Activated CD8-positive, alpha-beta memory T cell treated with anti-CD3 and anti-CD28 coated beads for 4 hours (primary cell): ENCODE measurements around the gene LRRFIP2.
"Not testable (repeated sequence)": the region's sequence is repeated elsewhere in the genome, so short reads cannot be mapped to it uniquely, and the experiment has no call there.

Experiments
- DNase-seq, 2 donors: peaks; one replicate each; pipeline ENCODE4 v3.0.0-alpha.2; 2020; ENCODE audit warnings: low read depth in 2 of 2

The LRRFIP2 gene

GRCh38 chr3:37143821-37144220 lies 30.6 kb downstream of the LRRFIP2 start:
- no peak for DNase-seq

- DNase-seq, result no peak
Measured at GRCh38 chr3:37141676-37142075, 32.7 kb downstream of the LRRFIP2 start.

DNA sequence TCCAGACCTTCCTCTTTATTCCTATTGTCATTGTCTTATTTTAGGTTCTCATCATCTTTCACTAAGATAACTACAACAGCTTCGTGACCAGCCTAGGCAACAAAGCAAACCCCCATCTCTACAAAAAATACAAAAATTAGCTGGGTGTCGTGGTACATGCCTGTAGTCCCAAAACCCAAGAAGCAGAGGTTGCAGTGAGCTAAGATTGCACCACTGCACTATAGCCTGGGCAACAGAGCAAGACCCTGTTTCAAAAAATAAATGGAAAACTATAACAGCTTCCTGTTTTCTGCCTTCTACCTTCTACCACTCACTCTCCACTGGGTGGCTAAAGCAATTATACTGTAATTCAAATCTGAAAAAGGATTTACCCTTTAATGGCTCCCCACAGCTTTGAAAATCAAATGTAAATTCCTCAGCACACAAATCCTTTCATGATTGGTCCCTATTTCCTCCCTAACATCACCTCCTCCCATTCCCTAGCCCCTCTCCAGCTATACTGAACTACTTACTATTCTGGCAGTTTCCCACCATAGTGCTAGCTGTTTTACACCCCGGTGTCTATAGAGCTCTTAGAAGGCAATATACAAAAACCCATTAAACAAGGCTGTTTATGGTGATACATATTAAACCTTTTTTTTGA lies 33.4 kb downstream of the LRRFIP2 start:
- DNase-seq, result no peak

DNA sequence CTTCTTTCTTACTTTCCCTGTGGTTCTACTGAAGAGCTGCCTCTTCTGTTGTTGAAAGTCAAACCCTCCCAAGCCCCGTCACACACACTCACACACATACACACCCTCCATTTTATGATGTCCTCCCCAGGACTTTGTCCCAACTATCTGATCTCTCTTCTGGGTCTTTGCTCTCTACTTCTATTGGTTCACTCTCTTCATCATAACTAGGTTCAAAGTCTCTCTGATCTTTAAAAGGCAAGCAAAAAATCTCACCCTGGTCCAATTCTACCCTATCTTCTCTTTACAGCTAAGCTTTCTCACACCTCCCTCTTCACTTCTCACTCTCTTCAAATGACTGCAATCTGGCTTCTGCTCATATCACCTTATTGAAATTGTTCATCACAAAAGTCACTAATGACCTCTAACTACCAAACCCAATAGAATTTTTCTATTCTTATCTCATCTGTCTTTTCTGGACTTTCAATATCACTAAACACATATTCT lies 34.8 kb downstream of the LRRFIP2 start:
- DNase-seq, result no peak

GRCh38 chr3:37138816-37139215 lies 35.6 kb downstream of the LRRFIP2 start:
- DNase-seq, result no peak

GRCh38 chr3:37137516-37137915 lies 36.9 kb downstream of the LRRFIP2 start:
- no peak for DNase-seq

- DNase-seq, result no peak
Measured at GRCh38 chr3:37136067-37136466, 38.3 kb downstream of the LRRFIP2 start.

DNA sequence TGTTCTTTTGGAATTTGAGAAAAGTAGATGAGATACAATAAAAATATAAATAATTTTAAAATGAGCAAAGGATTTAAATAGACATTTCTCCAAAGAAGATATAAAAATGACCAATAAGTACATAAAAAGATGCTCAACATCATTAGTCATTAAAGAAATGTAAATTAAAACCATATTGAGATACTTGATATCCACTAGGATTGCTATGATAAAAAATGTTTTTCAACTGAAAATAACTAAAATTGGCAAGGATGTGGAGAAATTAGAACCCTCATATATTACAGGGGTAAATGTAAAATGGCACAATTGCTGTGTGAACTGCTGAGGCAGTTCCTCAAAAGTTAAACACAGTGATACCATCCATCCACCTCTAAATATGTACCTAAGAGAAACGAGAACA lies 38.8 kb downstream of the LRRFIP2 start:
- no peak for DNase-seq

GRCh38 chr3:37132334-37132733 lies 42.0 kb downstream of the LRRFIP2 start:
- no peak for DNase-seq

- no peak for DNase-seq
Measured at GRCh38 chr3:37131860-37132144, 42.6 kb downstream of the LRRFIP2 start.

DNA sequence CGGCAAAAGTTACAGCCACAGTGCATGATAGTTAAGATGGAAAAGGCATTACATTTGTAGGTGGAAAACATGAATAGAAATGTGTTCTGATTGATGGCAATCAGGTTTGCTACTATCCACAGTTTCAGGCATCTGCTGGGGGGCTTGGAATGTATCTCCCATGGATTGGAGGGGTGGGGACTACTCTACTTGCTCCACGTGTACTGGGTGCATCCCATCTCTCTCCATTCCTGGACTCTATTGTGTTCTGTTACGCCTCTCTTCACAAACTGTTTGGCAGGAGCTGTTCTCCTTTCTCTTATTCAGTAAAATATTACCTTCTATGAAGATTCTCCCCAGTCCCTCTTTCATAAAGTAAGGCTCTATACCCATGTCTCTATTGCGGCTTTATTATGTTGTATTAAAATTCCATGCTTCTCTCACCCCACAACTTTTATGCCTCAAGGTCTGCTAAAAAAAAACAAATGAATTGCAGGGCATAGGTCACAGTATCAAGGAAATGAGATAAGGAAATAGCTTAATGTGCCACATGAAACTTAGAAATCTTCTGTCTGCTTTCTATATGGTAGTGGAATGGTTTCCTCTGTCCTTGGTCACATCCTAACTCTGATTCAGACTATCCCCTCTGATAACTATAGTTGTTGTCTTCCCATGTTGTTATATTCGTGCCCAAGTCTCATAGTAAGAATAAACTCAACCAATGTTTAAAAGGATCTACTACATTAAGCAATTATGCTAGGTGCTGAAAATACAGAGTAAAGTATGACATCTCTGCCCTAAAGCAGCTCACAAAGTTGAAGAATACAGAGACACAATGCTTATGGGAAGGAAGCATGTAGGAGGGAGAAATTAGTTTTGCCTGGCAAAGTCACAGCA lies 43.2 kb downstream of the LRRFIP2 start:
- DNase-seq, result no peak

DNA sequence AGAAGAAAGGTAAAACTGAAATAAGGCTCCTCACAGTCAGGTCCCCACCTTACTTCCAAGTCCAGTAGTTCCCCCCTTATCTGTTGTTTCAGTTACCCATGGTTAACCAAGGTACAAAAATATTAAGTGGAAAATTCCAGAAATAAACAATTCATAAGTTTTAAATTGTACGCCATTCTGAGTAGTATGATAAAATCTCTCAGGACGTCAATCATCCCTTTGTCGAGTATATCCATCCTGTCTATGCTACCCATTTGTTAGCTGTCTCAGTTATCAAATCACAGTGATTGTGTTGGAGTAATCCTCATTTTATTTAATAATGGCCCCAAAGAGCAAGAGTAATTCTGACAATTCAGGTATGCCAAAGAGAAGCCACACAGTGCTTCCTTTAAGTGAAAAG lies 43.9 kb downstream of the LRRFIP2 start:
- DNase-seq, result no peak

DNA sequence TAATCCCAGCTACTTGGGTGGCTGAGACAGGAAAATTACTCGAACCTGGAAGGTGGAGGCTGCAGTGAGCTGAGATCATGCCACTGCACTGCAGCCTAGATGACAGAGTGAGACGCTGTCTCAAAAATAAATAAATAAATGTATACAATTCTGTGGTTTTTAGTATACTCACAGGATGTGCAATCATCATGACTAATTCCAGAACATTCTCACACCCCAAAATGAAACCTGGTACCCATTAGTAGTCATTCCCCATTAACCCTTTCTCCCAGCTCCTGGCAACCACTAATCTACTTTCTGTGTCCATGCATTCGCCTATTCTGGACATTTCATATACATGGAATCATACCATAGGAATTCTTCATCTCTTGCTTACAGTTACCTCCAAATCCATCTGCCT lies 44.5 kb downstream of the LRRFIP2 start:
- no peak for DNase-seq

GRCh38 chr3:37127340-37127739 lies 47.0 kb downstream of the LRRFIP2 start:
- DNase-seq, result no peak

DNA sequence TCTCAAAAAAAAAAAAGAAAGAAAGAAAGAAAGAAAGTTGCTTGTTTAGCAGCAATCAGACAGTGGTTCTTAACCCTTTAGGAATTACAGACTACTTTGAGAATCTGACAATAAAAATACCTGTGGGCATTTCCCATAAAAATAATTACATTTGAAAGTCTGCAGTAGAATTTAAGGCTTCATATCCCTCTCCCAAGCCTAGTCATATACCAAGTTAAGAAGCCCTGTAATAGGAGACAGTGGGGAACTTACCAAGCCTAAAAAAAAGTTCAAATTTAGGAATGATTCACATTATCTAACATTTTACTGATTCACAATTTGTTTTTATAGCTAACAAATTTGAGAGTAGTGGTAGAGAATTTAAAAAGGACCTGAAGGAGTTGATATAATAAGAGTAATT lies 47.5 kb downstream of the LRRFIP2 start:
- no peak for DNase-seq

- no peak for DNase-seq
Measured at GRCh38 chr3:37125195-37126073, 48.9 kb downstream of the LRRFIP2 start.

- no peak for DNase-seq
Measured at GRCh38 chr3:37124435-37124834, 49.9 kb downstream of the LRRFIP2 start.

DNA sequence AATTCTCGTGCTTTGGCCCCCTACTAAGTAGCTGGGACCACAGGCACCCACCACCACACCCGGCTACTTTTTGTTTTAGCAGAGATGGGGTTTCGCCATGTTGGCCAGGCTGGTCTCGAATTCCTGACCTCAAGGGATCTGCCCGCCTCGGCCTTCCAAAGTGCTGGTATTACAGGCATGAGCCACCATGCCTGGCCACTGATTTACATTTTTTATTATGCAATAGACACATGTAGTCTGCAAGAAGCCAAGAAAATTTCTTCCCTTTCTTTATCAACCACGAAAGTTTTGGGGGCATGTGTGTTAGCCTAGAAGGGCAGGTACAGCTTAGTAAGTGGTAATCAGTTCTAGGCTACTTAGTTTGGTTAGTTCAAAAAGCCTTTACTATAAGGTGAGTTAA lies 51.1 kb downstream of the LRRFIP2 start:
- DNase-seq, result no peak

DNA sequence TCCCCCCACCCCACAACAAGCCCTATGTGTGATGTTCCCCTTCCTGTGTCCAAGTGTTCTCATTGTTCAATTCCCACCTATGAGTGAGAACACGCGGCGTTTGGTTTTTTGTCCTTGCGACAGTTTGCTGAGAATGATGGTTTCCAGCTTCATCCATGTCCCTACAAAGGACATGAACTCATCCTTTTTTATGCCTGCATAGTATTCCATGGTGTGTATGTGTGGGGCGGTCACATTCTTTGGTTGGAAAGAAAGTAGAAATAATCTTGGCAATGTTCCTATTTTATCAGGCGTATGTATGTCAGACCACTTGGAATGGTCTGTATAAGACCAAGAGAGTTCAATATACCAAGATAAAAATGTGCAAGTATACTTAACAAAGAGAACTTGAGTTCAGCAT lies 52.3 kb downstream of the LRRFIP2 start:
- not testable (repeated sequence) for DNase-seq

GRCh38 chr3:37118163-37118562 lies 56.2 kb downstream of the LRRFIP2 start:
- DNase-seq, result no peak

DNA sequence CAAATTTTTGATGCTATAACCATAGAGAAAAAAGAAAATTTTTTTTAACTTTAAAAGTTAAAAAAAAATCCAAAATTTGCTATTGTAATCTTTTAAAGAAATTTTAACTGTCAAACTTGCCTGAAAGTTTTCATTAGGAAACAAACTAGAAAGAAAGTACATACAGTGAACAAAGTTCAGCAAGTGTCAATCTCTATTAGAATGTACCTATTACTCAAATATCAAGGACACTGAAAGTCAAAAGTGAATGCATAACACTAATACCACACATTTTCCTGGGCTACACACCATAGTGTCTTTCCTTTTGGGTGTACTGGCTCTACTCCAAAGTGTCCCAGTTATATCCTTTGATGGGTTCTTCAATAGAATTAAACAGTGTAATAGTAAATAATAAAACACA lies 56.8 kb downstream of the LRRFIP2 start:
- DNase-seq, result no peak

- DNase-seq, result no peak
Measured at GRCh38 chr3:37116998-37117397, 57.4 kb downstream of the LRRFIP2 start.
